ENCODE measurements around the gene NDUFS3. TPM values are rescaled to one million over a fixed set of nuclear protein-coding genes. Genes with fewer than 3 reads are reported as not detected.

Gene NDUFS3
- total and polyA plus RNA-seq, 2 of the 13 experiments (the other 11 are each of a cell fraction or from before 2014, with no cell fraction given), result 151 to 184 TPM

- TF ChIP-seq ZNF512B (CRISPR knock-in tag; IDR thresholded peaks at IDR 0.05; ENCODE audit: borderline replicate concordance) (no peak), TMF1 (CRISPR knock-in tag; IDR thresholded peaks at IDR 0.05; ENCODE audit: low read depth) (no peak), ZNF335 (CRISPR knock-in tag; IDR thresholded peaks at IDR 0.05) (no peak), ZNF414 (CRISPR knock-in tag; IDR thresholded peaks at IDR 0.05) (no peak), ZNF136 (CRISPR knock-in tag; IDR thresholded peaks at IDR 0.05; ENCODE audit: low read depth) (no peak), RFX3 (CRISPR knock-in tag; IDR thresholded peaks at IDR 0.05) (no peak)
Measured at GRCh38 chr11:47617417-47617809, 38.5 kb downstream of the NDUFS3 start (continued).

GRCh38 chr11:47620836-47621378 is 42.0 kb downstream of the NDUFS3 start:
- POLR2A ChIA-PET, result no interaction called here
- in situ Hi-C loops (cut with HindIII; ENCODE audit: extremely low pct_ligation_motif_present, low pct_unique_long_range_greater_than_20kb), result no loop called here
- Histone ChIP-seq H3K4me3 (replicated peaks in 1 of 3; ENCODE audit: insufficient read depth in 1 of 3, low read depth in 2 of 3, low read length in 3 of 3) (no peak overlapping the region), H3K9ac (ENCODE audit: insufficient read depth, low read depth, low read length) (no peak overlapping the region), H2AFZ (ENCODE audit: low read length) (no peak overlapping the region), H3K79me2 (ENCODE audit: insufficient read depth, low read length) (no peaks in the 10 kb centered on the region), H3K27me3 (ENCODE audit: control insufficient read depth in 1 of 2, insufficient read depth in 2 of 2, low read length in 2 of 2) (no peaks in the 10 kb centered on the region), H3K9me3 (ENCODE audit: low read length) (no peaks in the 10 kb centered on the region), H3K36me3 (replicated peaks in 1 of 2; ENCODE audit: control insufficient read depth in 1 of 2, insufficient read depth in 2 of 2, low read length in 2 of 2) (peaks cover 13 to 59% of the 10 kb centered on the region in 2 experiments; a peak in 4 of 5 replicates), H3K4me2 (ENCODE audit: low read depth, low read length) (no peak overlapping the region), H3K27ac (ENCODE audit: extremely low read length, insufficient read depth, low read length) (no peak overlapping the region), H4K20me1 (ENCODE audit: insufficient read depth, low read length) (no peaks in the 10 kb centered on the region), H3K4me1 (ENCODE audit: insufficient read depth, low read length) (no peaks in the 10 kb centered on the region)
- intact Hi-C loops (cut with micrococcal nuclease; ENCODE audit: unreplicated experiment), result no loop called here
- no TSS peak for BruUV-seq (replicated peaks)
- CTCF ChIA-PET (ENCODE audit: low intra/inter-chr PET ratio, low total read pairs), result no interaction called here
- 100% methylated on average over 2 of the region's 2 CpGs for WGBS (ENCODE audit: low lambda C conversion rate)
- no peak for TF ChIP-seq NFRKB (IDR thresholded peaks at IDR 0.05)
- ATAC-seq (no peak), FAIRE-seq (no peak), DNase-seq (ENCODE audit: low spot score) (no peak)

Measured in HepG2 (cell line).